Suppressor macrophage treated with lipopolysaccharide for 1 hour (primary cell): Measurements from ENCODE around the gene PIGS.
"Not testable (repeated sequence)": the region's sequence is repeated elsewhere in the genome, so short reads cannot be mapped to it uniquely, and the experiment has no call there.

Source experiments
- DNase-seq, 3 donors: peaks; one replicate each; pipeline ENCODE4 v3.0.0-alpha.2; 2020 to 2022

Gene PIGS

GRCh38 chr17:28578246-28579195, 7.2 kb upstream of the PIGS start:
- DNase-seq = no peak

- no peak for DNase-seq
Measured at GRCh38 chr17:28577466-28577824, 6.1 kb upstream of the PIGS start.

- DNase-seq = peak; percentile 98 to 99 (median 99)
Measured at GRCh38 chr17:28576758-28577465, 5.6 kb upstream of the PIGS start, which contains the start of gene ALDOC. TSS of gene ALDOC (minus strand) at chr17:28576895. CDS start at chr17:28575532, 1,363 bp downstream.

GRCh38 chr17:28576016-28576415, 4.7 kb upstream of the PIGS start:
- DNase-seq = not testable (repeated sequence)

GRCh38 chr17:28575126-28575795, 3.9 kb upstream of the PIGS start:
- no peak for DNase-seq

- DNase-seq = no peak
Measured at GRCh38 chr17:28574526-28574925, 3.2 kb upstream of the PIGS start.

GRCh38 chr17:28573966-28574480, 2.7 kb upstream of the PIGS start:
- no peak for DNase-seq

GRCh38 chr17:28573521-28573920, 2.2 kb upstream of the PIGS start:
- no peak for DNase-seq

GRCh38 chr17:28573040-28573380, 1.7 kb upstream of the PIGS start:
- no peak for DNase-seq

- DNase-seq = no peak
Measured at GRCh38 chr17:28572259-28573039, 1.1 kb upstream of the PIGS start.

- DNase-seq = peak in 2 of 3 donors; percentile 33 to 45
Measured at GRCh38 chr17:28570716-28571360, 486 bp downstream of the PIGS start.

GRCh38 chr17:28569446-28569845, 1.9 kb downstream of the PIGS start:
- no peak for DNase-seq

- DNase-seq = peak; percentile 63 to 79 (median 78)
Measured at GRCh38 chr17:28567604-28568003, 3.7 kb downstream of the PIGS start.

GRCh38 chr17:28563475-28563874, 7.8 kb downstream of the PIGS start:
- DNase-seq = no peak

GRCh38 chr17:28555022-28555421, 16.3 kb downstream of the PIGS start:
- no peak for DNase-seq

- DNase-seq = peak in 1 of 3 donors; percentile 47
Measured at GRCh38 chr17:28554565-28554964, 16.8 kb downstream of the PIGS start.

- no peak for DNase-seq
Measured at GRCh38 chr17:28553000-28553505, 18.3 kb downstream of the PIGS start.

- peak; percentile 78 to 97 (median 90) for DNase-seq
Measured at GRCh38 chr17:28552176-28552999, 18.9 kb downstream of the PIGS start, which contains the start of gene UNC119. TSS of gene UNC119 (minus strand) at chr17:28552624. CDS start at chr17:28552557, 67 bp downstream.

GRCh38 chr17:28551421-28552175, 19.7 kb downstream of the PIGS start:
- no peak for DNase-seq

- no peak for DNase-seq
Measured at GRCh38 chr17:28550858-28551257, 20.5 kb downstream of the PIGS start.
